CD4-positive, alpha-beta T cell treated with Interleukin-15 for 1 hour (primary cell): ENCODE results near the gene UBE3D.
"Not testable (repeated sequence)": the region's sequence is repeated elsewhere in the genome, so short reads cannot be mapped to it uniquely, and the experiment has no call there.

Source experiments
- DNase-seq: peaks from one replicate; pipeline ENCODE4 v3.0.0-alpha.2; 2020

The UBE3D gene

DNA sequence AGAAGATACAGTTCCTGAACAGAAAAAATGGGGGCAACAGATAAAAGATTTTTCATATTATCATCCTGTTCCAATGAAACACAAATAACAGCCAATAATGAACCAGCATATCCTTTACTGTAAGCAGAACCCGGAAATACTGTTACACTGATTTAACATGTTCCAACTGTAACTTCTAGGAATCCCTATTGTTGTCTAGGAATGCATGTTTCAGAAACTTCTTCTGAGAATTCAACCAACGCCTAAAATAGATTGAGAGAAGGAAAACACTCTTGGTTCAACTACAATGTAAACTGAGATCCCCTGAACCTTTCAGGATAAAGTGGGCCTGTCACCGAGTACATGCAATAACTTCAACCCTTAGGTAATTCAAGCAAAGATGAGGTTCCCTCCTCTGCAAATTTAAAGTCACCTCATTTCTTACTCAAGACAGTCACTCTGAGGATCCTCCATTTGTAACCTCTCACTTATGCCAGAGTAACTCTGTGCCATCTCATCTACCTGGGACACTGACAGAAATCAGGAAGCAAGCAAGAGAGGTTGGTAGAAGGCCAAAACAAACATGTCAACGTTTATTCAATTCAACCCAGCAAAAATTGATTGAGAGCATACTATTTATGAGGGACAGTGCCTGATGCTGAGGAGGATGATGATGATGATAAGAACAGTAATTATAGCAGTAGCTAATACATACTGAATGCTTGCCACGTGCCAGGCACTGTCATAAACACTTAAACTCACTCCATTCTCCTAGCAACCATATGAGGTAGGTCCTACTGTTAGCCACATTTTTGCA is 14.1 kb downstream of the UBE3D start:
- DNase-seq = no peak

DNA sequence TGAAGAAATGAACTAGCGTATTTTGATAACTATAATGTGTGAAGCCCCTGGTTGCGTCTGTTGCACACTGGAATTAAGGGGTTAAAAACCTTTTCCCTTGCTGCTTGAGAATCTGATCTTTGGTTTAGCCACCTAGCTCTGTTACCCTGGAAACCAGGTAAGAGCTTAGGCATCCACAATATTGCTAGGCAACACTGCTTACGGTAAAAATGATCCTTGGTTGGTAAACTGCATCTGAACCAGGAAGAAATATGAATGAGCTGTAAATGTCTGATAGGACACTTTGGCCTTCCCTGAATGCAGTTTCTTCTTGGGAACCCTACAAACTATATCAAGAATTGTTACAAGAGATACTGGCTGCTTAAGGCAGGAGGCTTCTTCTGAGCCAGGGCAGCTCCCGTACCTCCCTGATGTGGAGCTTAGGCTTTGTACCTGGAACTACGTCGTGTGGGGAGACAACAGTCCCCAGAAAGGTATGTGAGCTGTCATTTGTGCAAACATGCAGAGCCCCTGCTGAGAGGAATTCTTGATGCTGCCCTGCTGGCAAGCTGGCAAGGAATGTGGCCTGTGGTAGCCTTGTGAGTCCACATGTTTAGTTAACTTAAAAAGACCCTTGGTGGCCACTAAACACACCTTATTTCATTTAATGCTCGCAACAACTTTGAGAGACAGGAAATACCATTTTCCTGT is 18.4 kb downstream of the UBE3D start:
- DNase-seq = no peak

DNA sequence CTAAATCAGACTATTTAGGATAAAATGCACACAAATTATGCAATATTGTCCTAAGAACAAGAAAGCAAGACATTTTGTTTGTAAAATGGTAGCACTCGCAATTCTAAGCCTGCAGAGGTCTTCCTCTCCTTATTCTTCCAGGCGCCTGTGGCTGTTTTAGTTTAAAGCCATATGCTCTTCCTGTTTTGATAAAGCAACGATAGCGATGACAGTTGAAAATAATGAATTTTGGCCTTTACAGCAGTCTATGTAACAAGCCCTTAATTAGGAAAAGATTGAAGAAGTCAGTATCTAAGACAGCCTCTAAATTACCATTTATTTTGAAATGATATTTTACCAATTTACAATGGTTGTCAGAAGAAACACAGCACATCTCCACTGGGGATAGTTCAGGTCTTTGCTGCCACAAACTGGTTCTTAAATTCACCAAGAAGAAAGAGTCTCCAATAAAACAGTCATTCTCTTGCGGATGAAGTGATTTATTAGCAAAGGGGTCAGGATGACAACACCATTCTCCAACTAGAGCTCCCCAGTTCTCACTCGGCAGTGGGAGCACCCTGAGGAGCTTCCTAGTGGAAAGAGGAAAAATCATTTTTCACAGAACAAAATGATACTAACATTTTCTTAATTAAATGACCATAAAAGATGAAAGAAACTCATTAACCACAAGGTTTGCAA is 21.4 kb downstream of the UBE3D start:
- no peak for DNase-seq

DNA sequence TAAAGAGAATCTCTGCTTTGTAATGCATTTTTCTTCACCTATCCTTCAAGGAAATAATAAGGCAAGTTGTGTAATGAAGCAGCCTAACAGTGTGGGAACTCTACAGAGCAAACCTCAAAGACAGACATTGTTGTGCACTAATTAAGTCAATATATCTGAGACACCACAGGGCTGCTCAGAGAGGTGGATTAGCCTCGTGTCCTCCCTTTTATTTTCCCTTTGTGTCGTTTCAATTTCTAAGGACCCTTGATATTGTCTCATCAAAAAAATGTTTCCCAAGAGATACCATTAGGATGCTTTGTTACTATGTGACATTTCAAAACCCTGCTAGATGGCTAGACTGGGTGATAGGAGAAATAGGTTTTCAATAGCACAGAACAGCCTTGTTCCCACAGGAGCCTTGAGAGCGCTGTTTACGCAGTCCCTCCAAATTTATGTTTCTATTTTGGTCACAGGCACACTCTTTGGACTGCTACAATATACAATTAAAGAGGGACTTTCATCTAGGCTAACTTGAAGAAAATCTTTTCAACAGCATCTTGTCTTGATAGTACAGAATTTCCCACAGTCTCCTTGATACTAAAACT is 23.1 kb downstream of the UBE3D start:
- DNase-seq = no peak

DNA sequence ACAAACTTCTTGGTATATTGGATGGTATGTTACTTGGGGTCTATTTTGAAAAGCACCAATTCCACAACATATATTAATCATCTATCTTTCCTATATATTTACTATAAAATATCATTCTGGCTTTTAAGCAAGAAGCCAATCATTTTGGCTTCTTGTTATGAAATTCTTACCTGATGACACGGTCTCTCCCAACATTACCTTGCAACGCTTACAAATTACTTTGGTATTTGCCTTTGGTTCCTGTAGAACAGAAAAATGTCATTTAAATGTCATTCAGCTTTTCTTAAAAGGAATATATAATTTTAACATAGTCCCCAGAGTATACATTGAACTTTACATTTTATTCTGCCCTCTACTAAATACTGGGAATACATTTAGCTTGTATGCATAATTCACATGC is 27.4 kb downstream of the UBE3D start:
- no peak for DNase-seq

DNA sequence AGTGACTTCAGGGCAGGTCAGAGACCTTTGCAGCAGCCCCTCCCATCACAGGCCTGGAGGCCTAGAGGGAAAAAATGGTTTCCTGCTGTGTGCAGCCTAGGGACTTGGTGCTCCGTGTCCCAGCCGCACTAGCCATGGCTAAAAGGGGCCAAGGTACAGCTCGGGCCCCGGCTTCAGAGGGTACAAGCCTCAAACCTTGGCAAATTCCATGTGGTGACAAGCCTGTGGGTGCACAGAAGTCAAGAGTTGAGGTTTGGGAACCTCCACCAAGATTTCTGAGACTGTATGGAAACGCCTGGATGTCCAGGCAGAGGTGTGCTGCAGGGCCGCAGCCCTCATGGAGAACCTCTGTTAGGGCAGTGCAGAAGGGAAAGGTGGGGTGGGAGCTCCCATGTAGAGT is 34.0 kb downstream of the UBE3D start:
- DNase-seq = no peak

DNA sequence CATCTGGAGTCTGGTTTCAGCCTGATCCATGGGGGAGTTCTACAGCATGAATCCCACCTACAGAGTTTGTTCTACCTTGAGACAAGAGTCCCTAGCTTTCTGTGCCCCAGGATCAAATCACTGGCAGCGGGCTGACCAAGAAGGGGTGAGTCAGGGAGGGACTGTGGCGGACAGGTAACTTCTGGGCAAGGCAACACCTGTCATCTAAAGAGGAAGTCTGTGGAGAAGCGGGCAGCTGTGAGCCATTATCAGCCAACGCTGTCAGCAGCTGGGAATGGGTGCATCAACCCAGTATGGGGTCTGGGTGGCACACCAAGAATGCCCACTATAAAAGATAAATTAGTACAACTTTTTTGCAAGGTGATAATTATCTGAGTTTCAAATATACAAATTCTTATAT is 45.9 kb downstream of the UBE3D start:
- DNase-seq = no peak

DNA sequence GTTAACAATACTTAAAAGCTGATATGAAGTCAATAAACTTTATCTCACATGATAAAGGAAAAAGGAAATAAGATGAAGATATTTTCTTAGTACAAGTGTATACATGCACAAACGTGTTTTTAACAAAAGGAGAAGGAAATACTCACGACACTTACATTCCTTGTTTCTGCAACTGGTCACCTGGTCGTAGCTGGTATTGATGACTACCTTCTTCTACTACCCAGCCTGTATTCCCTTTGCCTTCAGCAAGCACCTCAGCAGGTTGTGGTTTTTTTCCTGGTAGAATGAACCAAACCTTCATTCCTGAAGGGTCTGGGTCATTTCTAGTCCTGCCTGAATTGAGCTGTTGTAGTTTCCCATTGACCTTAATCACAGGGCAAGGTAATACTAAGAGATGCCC is 54.5 kb downstream of the UBE3D start:
- DNase-seq = not testable (repeated sequence)

DNA sequence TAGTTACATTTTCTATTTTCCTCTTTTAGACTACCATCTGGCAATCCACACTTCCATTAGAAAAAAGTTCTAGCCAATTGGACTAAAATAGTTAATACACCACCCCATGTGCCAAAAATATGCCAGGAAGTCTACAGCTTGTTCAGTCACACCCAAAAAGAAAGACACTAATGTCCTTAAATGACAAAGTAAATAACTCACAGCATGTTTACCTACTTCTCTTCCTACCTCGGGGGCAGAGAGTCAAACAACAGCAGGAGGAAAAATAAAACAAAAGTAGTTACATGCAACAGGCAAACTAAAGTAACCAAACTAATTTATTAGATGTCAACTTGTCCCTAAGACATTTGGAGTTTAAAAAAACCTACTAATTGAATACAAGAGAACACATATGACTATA is 57.0 kb downstream of the UBE3D start:
- DNase-seq = no peak

DNA sequence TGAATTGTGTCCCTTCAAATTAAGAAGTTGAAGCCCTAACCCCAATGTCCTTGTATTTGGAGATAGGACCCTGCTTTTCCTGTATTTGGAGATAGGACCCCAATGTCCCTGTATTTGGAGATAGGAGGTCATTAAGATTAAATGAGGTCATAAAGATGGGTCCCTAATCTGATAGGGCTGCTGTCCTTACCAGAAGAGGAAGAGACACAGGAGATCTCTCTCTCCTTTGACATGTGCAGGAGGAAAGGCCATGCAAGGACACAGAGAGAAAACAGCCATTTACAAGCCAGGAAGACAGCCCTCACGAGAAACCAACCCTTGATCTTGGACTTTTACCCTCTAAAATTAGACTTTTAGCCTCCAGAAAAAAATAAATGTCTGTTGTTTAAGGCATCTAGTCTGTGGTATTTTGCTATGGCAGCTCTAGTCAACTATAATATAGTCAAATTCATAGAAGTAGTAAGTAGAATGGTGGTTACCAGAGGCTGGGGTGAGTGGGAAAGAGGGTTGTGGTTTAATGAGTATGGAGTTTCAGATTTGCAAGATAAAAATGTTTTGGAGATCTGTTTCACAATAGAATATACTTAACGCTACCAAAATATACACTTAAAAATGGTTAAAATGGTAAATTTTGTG is 59.3 kb downstream of the UBE3D start:
- DNase-seq = no peak

DNA sequence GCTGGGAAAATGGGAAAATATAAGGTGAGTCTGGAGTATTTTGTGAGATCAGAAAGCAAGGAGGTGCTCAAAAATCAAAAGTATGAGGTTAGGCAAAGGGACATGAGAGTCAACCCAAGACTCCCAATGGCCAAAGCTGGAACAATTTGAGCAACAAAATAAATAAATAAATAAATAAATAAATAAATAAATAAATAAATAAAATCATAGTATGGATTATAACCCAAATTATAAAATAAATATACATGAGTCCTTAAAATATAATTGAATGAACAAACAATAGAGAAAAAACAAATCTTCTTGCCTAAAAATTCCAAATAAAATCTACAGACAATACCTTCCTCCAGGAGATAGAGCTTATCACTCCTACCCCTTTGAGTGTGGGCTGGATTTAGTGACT is 69.5 kb downstream of the UBE3D start:
- no peak for DNase-seq

DNA sequence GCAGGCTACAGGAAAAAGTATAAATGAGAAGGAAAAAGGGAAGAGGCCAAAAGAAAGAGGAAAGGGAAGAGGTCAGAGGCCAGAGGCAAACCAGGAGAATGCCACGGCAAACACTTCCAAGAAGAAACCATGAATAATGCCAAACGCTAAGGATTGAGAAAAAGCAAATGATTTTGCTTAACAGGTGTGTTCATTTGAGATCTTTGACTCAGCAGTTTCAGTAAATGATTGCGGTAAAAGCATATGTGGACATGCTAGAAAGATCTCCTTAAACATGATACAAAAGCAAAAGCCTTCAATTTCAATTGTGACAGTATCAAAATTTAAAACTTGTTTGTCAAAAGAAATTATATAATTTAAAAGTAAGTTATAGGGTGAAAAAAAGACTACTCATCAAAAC is 70.6 kb downstream of the UBE3D start:
- DNase-seq = no peak

DNA sequence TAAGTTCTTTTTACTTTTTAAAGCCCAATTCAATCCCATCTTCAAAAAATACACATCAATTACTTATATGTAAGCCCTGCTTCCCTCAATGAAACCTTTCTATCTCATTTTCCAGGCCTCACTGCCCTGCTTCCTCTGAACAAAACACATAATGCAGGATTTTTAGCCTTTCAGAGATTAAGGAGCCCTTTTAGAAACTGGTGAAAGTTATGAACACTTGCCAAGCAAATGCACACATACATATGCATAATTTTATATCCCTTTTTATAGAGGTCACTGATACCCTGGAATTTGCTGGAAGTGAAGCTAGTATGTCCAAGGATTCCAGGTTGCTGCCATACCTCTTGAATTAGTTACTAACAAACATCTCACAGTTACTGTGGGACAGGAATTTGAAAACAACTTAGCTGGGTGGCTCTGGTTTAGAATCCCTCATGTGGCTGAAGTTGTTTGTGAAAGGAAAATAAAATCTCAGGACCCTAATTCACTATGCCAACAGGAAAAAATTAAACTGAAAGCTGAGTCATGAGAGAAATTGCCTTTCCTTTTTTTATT is 75.8 kb downstream of the UBE3D start:
- no peak for DNase-seq

DNA sequence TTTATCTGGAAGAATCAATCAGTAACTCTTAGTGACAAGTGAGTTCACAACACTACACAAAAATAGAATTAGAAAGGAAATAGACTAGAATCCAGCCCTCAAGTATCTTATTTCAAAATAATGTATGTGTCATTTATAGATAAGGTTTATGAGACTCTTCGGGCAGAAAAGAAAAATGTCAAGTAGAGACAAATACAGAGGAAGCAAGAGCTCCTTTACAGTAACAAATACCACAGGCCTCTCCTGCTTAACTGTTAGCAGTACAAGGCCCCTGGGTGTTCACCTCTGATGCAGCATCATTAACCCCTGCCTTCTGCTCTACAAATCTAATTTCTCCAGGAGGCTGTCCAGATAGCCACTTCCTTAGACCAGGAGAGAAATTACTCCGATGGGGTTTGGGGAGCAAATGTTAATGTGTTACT is 76.7 kb downstream of the UBE3D start:
- DNase-seq = no peak

DNA sequence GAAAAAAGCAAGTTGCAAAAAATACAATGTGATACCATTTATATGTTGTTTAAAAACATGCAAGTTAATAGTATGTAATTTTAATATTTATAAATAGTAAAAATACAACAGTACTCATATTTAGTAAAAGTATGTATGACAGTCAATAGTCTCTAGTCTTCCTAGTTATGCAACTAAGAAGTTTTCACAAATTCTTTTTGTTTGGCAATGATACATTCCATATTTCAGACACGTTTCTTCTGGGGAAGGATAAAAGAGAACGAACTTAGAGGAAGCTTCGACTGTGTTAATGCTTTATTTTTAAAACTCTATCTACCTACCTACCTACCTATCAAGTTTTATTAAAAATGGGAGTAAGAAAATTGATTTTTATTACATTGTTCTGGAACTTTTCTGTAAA is 77.7 kb downstream of the UBE3D start:
- no peak for DNase-seq

DNA sequence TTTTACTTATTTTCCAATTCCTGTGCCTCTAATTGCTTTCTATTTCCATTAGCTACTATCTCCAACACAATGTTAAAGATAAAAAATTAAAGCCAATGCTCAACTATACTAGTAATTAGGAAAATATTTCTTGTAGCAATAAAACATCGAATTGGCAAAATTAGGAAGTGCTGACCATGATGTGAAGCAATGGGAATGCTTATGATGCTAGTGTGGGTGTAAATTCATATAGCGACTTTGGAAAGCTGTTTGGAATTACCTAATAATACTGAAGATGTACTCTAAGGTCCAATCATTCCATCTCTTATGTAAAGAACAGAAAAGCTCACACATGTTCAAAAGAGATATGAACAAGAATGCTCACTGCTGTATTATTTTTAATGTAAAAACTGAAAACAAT is 78.2 kb downstream of the UBE3D start:
- no peak for DNase-seq

DNA sequence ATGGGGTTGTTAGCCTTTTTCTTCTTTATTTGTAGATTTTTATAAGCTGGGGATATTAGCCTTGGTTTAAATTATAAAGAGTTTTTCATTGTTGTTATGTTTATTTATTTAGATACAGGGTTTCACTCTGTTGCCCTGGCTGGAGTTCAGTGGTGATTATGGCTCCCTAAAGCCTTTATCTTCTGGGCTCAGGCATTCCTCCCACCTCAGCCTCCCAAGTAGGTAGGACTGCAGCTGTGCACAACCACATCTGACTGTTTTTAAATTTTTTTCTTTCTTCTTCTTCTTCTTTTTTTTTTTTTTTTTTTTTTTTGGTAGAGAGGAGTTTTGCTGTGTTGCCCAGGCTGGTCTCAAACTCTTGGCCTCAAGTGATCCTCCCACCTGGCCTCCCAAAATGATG is 80.9 kb downstream of the UBE3D start:
- no peak for DNase-seq

DNA sequence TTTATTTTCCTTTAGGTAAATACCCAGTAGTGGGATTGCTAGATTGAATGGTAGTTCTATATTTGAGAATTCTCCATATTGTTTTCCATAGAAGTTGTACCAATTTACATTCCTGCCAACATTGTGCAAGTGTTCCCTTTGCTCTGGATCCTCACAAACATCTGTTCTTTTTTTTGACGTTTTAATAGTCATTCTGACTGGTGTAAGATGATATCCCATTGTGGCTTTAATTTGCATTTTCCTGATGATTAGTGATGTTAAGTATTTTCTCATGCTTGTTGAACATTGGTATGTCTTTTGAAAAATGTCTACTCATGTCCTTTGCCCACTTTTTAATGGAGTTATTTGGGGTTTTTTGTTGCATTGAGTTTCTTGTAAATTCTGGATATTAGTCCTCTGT is 85.6 kb downstream of the UBE3D start:
- DNase-seq = no peak

DNA sequence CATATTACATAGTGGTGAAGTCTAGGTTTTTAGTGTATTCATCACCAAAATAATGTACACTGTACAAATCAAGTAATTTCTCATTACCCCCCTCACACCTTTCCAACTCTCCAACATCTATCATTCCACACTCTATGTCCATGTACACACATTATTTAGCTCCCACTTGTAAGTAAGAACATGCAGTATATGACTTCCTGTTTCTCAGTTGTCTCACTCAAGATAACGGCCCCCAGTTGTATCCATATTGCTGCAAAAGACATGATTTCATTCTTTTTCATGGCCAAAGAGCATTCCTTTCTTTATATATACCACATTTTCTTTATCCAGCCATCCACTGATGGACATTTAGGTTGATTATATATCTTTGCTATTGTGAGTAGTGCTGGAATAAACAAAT is 86.0 kb downstream of the UBE3D start:
- no peak for DNase-seq

DNA sequence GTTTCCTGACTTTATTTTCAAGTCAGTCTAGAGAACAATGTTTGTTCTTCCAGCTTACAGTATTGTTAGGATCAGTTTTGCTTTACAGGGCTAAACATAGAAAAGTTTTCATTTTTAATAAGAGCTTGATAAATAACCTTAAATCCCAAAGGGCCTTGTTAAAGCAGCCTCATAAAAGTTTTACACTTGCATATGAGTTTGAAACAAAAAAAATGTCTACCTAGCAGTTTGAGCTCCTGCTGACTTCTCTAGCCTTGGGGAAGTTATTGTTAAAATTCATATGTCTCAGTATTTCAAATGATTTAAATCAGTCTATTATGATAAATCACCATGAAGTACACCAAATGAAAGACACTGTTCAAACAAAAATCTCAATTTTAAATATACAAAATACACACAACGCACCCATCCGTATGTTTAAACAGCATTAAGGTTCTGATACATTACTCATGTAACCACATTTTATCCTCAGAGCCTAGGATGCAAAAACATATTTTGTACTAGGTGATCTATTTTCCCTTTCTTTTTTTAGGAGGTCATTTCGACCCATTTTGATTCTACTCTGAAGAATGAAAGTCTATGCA is 87.2 kb downstream of the UBE3D start:
- DNase-seq = no peak

DNA sequence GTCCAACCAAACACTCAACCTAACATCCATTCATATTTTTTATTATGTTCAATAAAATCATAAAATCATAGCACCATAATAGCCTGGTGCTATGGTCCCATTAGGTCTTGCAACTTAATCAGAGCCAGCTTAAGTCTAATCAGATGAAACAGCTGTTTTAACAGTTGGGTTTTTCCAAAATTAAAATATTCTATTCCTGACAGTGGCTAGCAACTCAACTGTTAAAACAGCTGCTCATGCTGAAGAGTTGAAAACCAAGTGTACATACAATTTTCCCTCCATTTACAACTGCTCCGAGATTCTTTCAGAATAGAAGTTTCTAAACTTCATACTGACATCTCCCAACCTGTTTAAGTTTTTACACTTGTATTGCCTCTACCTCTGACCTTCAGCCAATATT is 89.5 kb downstream of the UBE3D start:
- no peak for DNase-seq

DNA sequence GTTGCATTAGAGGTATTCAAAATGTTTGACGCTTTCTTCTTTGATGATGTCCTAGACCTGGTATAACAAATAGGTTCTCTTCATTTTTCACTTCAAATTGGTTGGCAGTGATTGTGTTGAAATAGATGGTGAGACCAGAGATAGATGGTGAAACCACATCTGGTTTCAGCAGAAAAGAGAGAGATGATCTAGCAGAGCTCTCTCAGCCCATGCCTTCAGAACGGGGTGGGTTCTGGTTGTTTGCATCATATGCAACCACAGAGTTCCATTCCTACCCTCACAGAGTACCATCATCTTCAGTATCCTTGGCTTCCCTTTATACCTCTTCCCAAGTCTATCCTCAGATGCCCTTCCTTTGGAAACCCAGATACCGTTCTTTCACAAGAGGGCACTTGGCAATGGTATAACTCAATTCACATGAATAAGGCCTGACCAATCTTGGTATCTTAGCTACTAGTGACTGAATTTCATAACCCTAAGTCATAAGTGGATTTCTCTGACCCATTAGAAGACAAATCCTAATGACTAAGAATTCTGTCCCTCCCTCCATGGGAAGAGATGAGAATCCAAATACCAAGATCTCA is 93.7 kb downstream of the UBE3D start:
- no peak for DNase-seq
